Measurements from ENCODE around the gene ABCD3. TPM values are rescaled to one million over a fixed set of nuclear protein-coding genes. Genes with fewer than 3 reads are reported as not detected.
"Not testable (repeated sequence)": the region's sequence is repeated elsewhere in the genome, so short reads cannot be mapped to it uniquely, and the experiment has no call there.

The ABCD3 gene
- total RNA-seq, 2 experiments from 2014 or later: 29.2 to 30.8 TPM

DNA sequence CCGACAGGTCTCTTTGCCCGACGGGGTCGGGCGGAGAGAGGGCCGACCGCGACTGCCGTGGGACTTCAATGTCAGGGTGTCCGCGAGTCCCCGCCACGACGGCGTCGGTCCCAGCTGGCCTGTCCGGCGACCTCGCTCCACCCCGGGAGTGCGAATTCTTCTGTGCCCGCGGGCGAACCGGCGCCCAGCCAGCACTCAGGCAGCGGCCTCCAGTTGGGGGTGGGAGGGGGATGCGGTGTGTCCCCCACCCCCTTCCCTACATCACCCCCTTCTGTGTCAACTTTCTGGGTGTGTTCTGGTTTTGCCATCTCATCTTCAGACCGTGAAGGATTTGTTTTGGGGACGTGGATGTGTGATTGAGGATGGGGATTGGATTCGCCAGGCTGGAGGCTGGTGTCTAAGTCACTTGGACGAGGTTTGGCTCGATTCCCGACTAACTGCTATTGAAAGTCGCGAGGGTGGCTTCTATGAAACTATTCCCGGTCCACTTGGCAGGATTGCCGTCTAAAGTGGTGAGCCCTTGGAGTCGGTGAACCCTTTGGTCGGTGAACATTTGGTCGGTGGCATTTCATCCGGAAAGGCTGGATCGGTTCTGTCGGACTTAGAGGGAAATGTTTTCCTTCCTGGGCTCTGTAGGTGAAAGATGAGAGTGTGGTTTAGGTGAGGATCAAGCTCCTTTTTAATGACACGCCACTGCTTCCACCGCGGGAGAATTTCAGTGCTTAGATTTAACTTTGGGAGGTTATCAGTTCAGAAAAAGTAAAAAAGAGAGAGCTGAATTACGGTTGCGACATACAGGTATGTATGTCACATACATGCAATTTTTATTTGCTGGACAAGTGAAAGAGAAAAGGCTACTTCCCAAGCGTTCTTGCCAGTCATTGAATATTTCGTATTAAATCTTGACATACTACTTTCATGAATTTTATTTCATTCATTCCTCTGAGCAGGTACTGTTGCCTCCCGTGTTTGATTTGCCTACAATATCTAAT, 771 bp downstream of the ABCD3 start:
- Mint-ChIP-seq H3K36me3 (ENCODE audit: low read depth) (peaks cover 3% of the 10 kb centered on the region), H3K27ac (peak overlapping the region; percentile 43), H3K4me3 (no peak overlapping the region), H3K9me3 (no peaks in the 10 kb centered on the region), H3K27me3 (ENCODE audit: low read depth) (no peaks in the 10 kb centered on the region), H3K4me1 (ENCODE audit: low read depth) (peaks cover 43% of the 10 kb centered on the region)
- intact Hi-C loops (cut with micrococcal nuclease): loop anchor here (1.0 to 10.0 kb wide), 11 partner anchors 22 to 1074 kb away; partner anchors contain the start of genes ALG14, ARHGAP29, DR1 and FNBP1L
- DNase-seq: no peak
- CTCF ChIA-PET: no interaction called here

DNA sequence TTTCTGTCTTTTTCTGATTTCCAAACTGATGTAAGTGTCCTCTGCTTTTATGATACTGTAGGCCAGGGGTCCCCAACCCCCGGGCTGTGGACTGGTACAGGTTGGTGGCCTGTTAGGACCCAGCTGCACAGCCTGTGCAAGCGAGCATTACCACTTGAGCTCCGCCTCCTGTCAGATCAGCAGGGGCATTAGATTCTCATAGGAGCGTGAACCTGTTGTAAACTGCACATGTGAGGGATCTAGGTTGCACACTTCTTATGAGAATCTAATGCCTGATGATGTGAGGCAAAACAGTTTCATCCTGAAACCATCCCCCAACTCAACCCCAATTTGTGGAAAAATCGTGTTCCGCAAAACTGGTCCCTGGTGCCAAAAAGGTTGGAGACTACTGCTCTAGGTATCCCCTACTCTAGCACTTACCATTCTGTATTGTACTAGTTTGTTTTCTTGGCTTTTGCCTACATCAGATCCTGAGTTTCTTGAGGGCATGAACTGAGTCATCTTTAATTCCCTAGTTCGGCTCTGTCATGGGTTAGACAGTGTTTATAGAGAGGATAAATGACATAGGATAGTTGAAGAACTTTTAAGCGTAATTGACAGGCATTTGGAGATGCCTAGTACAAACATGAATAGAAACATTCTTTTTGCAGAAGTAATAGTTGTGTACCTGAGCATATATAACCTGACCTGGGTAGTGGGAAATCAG, 4.1 kb downstream of the ABCD3 start:
- peaks cover 60% of the 10 kb centered on the region for H3K4me1 Mint-ChIP-seq (ENCODE audit: low read depth)

DNA sequence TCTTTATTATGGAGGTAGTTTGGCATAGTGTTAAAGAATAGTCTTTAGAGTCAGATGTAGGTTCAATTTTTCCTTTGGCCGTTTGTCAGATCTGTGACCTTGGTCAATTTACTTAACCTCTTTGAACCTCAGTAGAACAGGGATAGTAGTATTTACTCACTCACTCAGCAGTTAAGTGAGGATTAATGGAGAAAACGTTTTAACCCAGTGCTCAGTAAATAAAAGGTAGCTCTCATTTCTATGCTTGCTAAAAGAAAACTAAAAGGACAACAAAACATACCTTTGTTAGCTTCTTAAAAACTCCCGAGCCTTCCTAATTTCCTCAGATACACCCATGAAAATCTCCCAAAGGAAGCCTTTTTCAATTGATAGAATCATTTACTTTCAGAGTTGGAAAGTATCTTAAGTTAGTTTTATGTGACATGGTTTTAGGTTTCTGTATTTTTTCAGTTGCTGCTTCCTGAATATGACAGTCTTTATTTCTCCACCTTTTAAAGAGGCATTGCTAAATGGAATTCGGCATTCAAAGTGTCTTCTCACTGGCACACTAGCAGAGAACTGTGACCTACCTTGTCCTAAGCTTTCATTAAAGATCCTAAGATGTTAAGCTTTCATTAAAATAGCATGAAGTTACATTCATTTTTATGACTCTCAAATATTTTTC, 7.8 kb downstream of the ABCD3 start:
- Mint-ChIP-seq H3K4me1 (ENCODE audit: low read depth) (peaks cover 64% of the 10 kb centered on the region), H3K9me3 (peaks cover 5% of the 10 kb centered on the region), H3K27me3 (ENCODE audit: low read depth) (no peaks in the 10 kb centered on the region), H3K36me3 (ENCODE audit: low read depth) (peaks cover 7% of the 10 kb centered on the region), H3K27ac (no peak overlapping the region), H3K4me3 (no peak overlapping the region)
- CTCF ChIA-PET: interaction anchor here (0.7 to 0.8 kb wide), 2 partner anchors 61 to 1122 kb away, joined by 3 to 5 read pairs; no protein-coding TSS in a partner anchor
- intact Hi-C loops (cut with micrococcal nuclease): no loop called here
- DNase-seq: no peak

More for the DNA sequence above, 4.1 kb downstream of the ABCD3 start:
- Mint-ChIP-seq H3K27me3 (ENCODE audit: low read depth) (no peaks in the 10 kb centered on the region), H3K27ac (no peak overlapping the region), H3K4me3 (no peak overlapping the region), H3K36me3 (ENCODE audit: low read depth) (peaks cover 4% of the 10 kb centered on the region), H3K9me3 (no peaks in the 10 kb centered on the region)
- CTCF ChIA-PET: interaction anchor here (1.4 kb wide), 1 partner anchor 86 kb away, joined by 4 read pairs; no protein-coding TSS in a partner anchor
- intact Hi-C loops (cut with micrococcal nuclease): no loop called here
- no peak for DNase-seq

DNA sequence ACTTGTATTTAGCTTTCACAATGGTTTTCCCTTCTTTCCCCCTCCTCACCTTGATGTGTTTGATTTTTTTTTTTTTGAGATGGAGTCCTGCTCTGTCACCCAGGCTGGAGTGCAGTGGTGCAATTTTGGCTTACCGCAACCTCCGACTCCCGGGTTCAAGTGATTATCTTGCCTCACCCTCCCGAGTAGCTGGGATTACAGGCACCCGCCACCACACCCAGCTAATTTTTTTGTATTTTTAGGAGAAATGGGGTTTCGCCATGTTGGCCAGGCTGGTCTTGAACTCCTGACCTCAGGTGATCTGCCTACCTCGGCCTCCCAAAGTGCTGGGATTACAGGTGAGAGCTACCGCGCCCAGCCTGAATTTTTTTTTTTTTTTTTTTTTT, 8.3 kb downstream of the ABCD3 start:
- intact Hi-C loops (cut with micrococcal nuclease); H3K27me3 Mint-ChIP-seq (ENCODE audit: low read depth); H3K36me3 Mint-ChIP-seq (ENCODE audit: low read depth); H3K27ac Mint-ChIP-seq; H3K4me3 Mint-ChIP-seq; DNase-seq; H3K9me3 Mint-ChIP-seq: not testable (repeated sequence)
- H3K4me1 Mint-ChIP-seq (ENCODE audit: low read depth): peaks cover 63% of the 10 kb centered on the region
- CTCF ChIA-PET: interaction anchor here (0.7 to 0.8 kb wide), 2 partner anchors 61 to 1122 kb away, joined by 3 to 5 read pairs; no protein-coding TSS in a partner anchor

DNA sequence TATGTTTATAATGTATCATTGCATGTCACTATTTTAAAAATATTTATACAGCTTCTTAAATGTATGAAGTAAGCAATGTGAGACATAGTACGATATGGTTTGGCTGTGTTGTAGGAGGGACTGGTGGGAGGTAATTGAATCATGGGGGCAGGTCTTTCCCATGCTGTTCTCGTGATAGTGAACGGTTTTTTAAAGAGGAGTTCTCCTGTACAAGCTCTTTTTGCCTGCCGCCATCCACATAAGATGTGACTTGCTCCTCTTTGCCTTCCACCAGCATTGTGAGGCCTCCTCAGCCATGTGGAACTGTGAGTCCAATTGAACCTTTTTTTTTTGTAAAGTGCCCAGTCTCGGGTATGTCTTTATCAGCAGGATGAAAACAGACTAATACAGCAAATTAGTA, 10.3 kb downstream of the ABCD3 start:
- no peak for DNase-seq
- Mint-ChIP-seq H3K4me1 (ENCODE audit: low read depth) (peaks cover 44% of the 10 kb centered on the region), H3K36me3 (ENCODE audit: low read depth) (peaks cover 12% of the 10 kb centered on the region), H3K9me3 (peaks cover 5% of the 10 kb centered on the region), H3K27me3 (ENCODE audit: low read depth) (no peaks in the 10 kb centered on the region), H3K27ac (no peak overlapping the region), H3K4me3 (no peak overlapping the region)
- intact Hi-C loops (cut with micrococcal nuclease): no loop called here
- CTCF ChIA-PET: no interaction called here

DNA sequence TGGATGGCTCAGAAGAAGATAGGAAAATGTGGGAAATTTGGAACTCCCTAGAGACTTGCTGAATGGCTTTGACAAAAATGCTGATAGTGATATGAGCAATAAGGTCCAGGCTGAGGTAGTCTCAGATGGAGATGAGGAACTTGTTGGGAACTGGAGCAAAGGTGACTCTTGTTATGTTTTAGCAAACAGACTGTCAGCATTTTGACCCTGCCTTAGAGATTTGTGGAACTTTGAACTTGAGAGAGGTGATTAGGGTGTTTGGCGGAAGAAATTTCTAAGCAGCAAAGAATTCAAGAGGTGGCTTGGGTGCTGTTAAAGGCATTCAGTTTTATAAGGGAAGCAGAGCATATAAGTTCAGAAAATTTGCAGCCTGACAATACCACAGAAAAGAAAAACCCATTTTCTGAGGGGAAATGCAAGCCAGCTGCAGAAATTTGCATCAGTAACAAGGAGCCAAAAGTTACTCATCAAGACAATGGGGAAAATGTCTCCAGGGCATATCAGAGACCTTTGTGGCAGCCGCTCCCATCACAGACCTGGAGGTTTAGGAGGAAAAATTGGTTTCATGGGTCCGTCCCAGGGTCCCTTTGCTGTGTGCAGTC, 10.8 kb downstream of the ABCD3 start:
- CTCF ChIA-PET: interaction anchor here (0.6 kb wide), 1 partner anchor 332 kb away, joined by 3 read pairs; no protein-coding TSS in a partner anchor
- DNase-seq: not testable (repeated sequence)

DNA sequence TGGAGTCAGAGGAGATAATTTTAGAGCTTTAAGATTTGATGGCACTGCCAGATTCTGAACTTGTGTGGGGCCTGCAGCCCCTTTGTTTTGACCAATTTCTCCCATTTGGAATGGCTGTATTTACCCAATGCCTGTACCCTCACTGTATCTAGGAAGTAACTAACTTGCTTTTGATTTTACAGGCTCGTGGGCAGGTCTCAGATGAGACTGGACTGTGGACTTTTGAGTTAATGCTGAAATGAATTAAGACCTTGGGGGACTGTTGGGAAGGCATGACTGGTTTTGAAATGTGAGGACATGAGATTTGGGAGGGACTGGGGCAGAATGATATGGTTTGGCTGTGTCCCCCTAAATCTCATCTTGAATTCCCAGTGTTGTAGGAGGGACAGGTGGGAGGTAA, 11.9 kb downstream of the ABCD3 start:
- H3K4me1 Mint-ChIP-seq (ENCODE audit: low read depth): peaks cover 45% of the 10 kb centered on the region
- intact Hi-C loops (cut with micrococcal nuclease); H3K9me3 Mint-ChIP-seq; H3K27me3 Mint-ChIP-seq (ENCODE audit: low read depth); CTCF ChIA-PET; H3K4me3 Mint-ChIP-seq; DNase-seq; H3K27ac Mint-ChIP-seq: not testable (repeated sequence)
- peaks cover 13% of the 10 kb centered on the region for H3K36me3 Mint-ChIP-seq (ENCODE audit: low read depth)

More for the DNA sequence above, 10.8 kb downstream of the ABCD3 start:
- H3K9me3 Mint-ChIP-seq; H3K27ac Mint-ChIP-seq; intact Hi-C loops (cut with micrococcal nuclease); H3K27me3 Mint-ChIP-seq (ENCODE audit: low read depth); H3K36me3 Mint-ChIP-seq (ENCODE audit: low read depth); H3K4me3 Mint-ChIP-seq: not testable (repeated sequence)
- H3K4me1 Mint-ChIP-seq (ENCODE audit: low read depth): peaks cover 42% of the 10 kb centered on the region

DNA sequence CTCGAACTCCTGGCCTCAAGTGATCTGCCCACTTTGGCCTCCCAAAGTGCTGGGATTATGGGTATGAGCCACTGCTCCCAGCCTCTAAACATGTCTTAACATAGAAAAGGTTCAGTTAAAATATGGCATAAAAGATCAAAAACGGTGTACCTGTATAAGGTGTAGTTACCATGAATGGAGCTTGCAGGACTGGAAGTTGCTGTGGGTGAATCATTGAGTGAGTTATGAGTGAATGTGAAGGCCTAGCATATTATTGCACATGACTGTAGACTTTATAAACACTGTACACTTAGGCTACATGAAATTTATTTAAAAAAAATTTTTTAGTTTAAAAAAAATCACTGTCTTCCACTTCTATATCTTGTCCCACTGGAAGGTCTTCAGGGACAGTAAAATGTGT, 15.7 kb downstream of the ABCD3 start:
- Mint-ChIP-seq H3K9me3 (peaks cover 4% of the 10 kb centered on the region), H3K4me1 (ENCODE audit: low read depth) (peaks cover 30% of the 10 kb centered on the region), H3K36me3 (ENCODE audit: low read depth) (peaks cover 18% of the 10 kb centered on the region), H3K27me3 (ENCODE audit: low read depth) (no peaks in the 10 kb centered on the region), H3K4me3 (no peak overlapping the region), H3K27ac (no peak overlapping the region)
- no peak for DNase-seq
- intact Hi-C loops (cut with micrococcal nuclease): no loop called here
- CTCF ChIA-PET: no interaction called here

DNA sequence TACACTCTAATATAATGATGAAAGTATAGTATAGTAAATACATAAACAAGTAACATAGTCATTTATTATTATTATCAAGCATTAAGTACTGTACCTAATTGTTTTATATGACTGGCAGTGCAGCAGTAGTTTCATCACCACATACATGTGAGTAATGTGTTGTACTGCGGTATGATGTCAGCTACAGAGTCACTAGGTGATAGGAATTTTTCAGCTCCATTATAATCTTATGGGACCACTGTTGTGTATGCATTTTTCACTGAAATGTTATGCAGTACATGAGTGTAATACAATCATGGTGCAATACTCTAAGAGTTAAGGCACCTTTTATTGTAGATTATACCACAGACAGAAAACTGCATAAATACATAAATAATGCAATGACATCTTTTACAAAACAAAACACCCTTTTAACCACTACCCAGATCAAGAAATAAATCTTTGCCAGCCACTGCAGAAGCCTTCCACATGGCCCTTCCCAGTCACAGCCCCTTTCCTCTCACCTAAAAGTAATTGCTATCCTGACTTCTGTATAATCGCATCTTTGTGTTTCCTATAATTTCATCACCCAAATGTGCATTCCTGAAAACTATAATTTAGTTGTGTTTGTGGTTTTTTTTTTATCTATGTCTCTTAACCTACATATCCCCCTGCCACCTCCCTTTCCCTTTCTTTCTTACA, 16.3 kb downstream of the ABCD3 start:
- CTCF ChIA-PET: no interaction called here
- H3K4me3 Mint-ChIP-seq: no peak overlapping the region

DNA sequence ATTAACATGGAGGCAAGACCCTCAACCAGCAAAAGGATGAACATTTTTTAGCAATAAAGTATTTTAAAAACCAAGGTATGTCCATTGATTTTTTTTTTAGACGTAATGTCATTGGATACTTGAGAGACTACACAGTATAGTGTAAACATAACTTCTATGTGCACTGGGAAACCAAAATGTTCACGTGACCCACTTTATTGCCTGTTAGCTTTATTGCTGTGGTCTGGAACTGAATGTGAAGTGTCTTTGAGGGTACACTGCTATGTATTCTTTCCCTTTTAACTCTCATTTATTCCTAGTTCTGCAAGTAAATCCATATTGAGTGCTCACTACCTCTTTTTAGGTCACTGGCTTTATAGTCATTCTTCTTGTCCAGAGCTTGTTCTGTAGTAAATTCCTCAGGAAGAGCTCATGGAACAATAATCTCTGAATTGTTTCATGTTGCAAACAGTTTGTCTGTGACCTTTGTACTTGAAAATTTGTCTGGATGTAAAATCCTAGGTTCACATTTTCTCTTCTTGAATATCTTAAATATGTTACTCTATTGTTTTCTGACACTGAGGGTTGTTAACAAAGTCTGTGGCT, 20.6 kb downstream of the ABCD3 start:
- no peak overlapping the region for H3K4me3 Mint-ChIP-seq
- DNase-seq: no peak
- no peaks in the 10 kb centered on the region for H3K27me3 Mint-ChIP-seq (ENCODE audit: low read depth)
- peaks cover 29% of the 10 kb centered on the region for H3K36me3 Mint-ChIP-seq (ENCODE audit: low read depth)
- H3K27ac Mint-ChIP-seq: no peak overlapping the region
- H3K9me3 Mint-ChIP-seq: peaks cover 23% of the 10 kb centered on the region
- intact Hi-C loops (cut with micrococcal nuclease): no loop called here
- CTCF ChIA-PET: no interaction called here
- H3K4me1 Mint-ChIP-seq (ENCODE audit: low read depth): peaks cover 26% of the 10 kb centered on the region

More for the DNA sequence above, 16.3 kb downstream of the ABCD3 start:
- Mint-ChIP-seq H3K27me3 (ENCODE audit: low read depth) (no peaks in the 10 kb centered on the region), H3K9me3 (peaks cover 2% of the 10 kb centered on the region), H3K36me3 (ENCODE audit: low read depth) (peaks cover 18% of the 10 kb centered on the region), H3K27ac (no peak overlapping the region), H3K4me1 (ENCODE audit: low read depth) (peaks cover 29% of the 10 kb centered on the region)
- no peak for DNase-seq
- intact Hi-C loops (cut with micrococcal nuclease): no loop called here

DNA sequence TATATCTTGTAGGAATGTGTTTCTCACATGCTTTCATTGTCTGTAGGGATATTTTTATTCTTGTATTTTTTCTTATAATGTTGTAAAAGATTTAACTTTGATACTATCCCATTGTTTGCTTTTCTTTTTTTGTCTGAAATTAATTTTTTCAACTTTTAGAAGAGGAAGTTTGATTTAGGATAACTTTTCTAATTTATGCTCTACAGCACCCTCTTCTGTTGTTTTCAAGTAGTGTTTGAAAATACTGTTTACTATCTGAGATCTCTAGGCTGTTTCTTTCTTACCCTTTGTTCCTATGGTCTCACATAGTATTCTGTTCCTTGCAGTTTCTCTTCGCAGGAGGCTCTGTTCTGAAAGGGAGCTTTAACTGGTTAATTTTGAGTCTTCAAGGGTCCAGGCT, 21.9 kb downstream of the ABCD3 start:
- no peaks in the 10 kb centered on the region for H3K27me3 Mint-ChIP-seq (ENCODE audit: low read depth)
- H3K36me3 Mint-ChIP-seq (ENCODE audit: low read depth): peaks cover 31% of the 10 kb centered on the region
- peaks cover 29% of the 10 kb centered on the region for H3K9me3 Mint-ChIP-seq
- H3K27ac Mint-ChIP-seq: no peak overlapping the region
- peaks cover 21% of the 10 kb centered on the region for H3K4me1 Mint-ChIP-seq (ENCODE audit: low read depth)
- CTCF ChIA-PET: no interaction called here
- DNase-seq: no peak
- H3K4me3 Mint-ChIP-seq: no peak overlapping the region
- intact Hi-C loops (cut with micrococcal nuclease): loop anchor here (2.0 kb wide), 1 partner anchor 21 kb away; the partner anchor contains the start of gene ABCD3
